Subcutaneous adipose tissue (tissue), 4 donors: Measurements from ENCODE around the gene KLF15. TPM values are rescaled to one million over a fixed set of nuclear protein-coding genes. Genes with fewer than 3 reads are reported as not detected.

Experiments used
- CTCF ChIP-seq: fragments of 450-650 bp; IDR thresholded peaks from one replicate; pipeline ENCODE4 v1.5.1; 2016; ENCODE audit warnings: low read depth, mild to moderate bottlenecking, control low read depth, antibody characterized with exemption, moderate library complexity
- total RNA-seq, 4 donors: library from RNA; depleted of rRNA; stranded (reverse); fragments of >200 nt; gene quantifications; one replicate each; pipeline ENCODE4 v1.1.0, GENCODE V29; 2016

KLF15 gene
- total RNA-seq, 4 donors from 2014 or later, result 51.3 to 147 (median 73.0) TPM

GRCh38 chr3:126373682-126374601 is 16.7 kb upstream of the KLF15 start:
- no peak for TF ChIP-seq CTCF

DNA sequence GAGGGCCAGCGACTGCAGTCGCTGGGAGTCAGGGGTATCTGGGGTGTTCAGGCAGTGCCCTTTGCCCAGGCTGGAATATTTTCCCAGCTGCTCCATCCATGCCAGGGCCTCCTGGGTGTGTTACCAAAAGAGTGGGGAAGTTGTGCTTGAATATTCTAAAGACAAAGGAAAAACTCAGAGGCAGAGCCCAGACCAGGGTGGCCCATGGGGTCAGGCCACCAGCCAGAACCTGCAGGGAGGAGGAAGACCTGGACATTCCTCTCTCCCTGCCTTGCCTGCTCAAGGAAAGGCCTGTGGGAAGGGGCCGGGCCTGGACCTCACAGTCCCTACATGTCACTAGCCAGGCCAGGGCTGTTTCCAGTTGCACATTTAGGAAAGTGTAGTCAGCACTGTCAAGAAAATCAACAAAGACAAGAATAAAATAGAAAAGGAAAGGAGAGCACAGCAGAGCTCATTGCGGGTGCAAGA is 16.0 kb upstream of the KLF15 start:
- TF ChIP-seq CTCF, result no peak

- no peak for TF ChIP-seq CTCF
Observed at GRCh38 chr3:126372413-126373145, 15.4 kb upstream of the KLF15 start.

- TF ChIP-seq CTCF, result no peak
Observed at GRCh38 chr3:126371096-126371705, 14.0 kb upstream of the KLF15 start.

DNA sequence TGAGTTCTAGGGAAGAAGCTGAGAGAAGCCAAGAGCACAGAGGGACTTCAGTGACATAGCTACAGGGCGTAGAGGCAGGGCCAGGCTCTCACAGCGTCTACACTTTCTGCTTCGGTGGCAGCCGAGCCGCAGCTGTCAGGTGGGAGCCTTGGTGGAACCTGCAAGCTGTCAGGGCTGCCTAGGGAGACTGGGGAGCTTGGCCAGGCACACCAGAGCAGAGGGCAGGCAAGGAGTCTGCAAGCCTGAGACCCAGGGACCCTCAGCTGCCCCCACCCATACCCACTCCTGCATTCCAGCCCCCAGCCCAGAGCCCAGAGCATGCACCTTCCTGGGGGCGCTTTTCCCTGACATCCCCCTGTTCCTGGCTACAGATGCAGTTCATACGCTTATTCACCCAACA is 13.4 kb upstream of the KLF15 start:
- no peak for TF ChIP-seq CTCF

DNA sequence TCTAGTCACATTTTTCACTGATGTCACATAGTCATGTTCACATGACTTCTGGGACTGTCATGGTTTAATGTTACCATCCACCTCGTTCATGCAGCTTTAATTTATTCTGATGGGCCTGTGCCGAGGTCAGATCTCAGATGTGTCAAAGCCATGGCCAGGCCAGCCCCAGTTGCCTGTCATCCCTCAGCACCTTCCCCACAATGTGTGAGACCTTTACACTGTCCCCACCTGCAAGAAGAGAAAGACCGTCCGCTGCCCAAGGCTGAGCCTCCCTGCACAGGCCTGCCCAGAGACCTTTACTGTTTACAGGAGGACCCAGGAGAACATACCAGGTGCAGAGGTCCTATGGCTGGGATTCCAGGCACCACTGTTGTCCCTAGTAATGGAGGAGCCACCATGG is 12.8 kb upstream of the KLF15 start:
- TF ChIP-seq CTCF, result no peak

DNA sequence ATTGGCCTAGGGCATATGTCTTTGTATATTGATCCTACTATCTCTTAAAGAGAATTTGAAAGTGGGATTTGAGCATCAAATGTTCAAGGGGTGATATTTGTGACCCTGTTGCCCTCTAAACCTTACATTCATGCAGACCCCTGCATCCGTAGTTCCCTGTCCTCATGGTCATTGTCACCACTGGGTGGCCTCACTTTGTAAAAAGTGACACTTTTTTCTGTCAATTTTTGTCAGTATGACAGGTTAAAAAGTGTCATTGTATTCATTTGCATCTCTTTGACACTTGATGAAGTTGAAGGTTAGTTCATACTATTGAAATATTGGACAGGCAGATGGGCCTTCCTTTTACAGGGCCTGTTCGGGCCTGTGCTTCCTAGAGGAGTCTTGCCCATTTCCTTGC is 12.3 kb upstream of the KLF15 start:
- no peak for TF ChIP-seq CTCF
